GM19372 (cell line): ENCODE measurements around the gene NCK2.
"Not testable (repeated sequence)": the region's sequence is repeated elsewhere in the genome, so short reads cannot be mapped to it uniquely, and the experiment has no call there.

Experiments used
- ATAC-seq: cut with Tn5 transposase; IDR thresholded peaks from one replicate; pipeline ENCODE4 v1.9.1; 2021; ENCODE audit warnings: mild to moderate bottlenecking, low read depth, moderate library complexity; ENCODE audit not compliant: unreplicated experiment

The NCK2 gene

DNA sequence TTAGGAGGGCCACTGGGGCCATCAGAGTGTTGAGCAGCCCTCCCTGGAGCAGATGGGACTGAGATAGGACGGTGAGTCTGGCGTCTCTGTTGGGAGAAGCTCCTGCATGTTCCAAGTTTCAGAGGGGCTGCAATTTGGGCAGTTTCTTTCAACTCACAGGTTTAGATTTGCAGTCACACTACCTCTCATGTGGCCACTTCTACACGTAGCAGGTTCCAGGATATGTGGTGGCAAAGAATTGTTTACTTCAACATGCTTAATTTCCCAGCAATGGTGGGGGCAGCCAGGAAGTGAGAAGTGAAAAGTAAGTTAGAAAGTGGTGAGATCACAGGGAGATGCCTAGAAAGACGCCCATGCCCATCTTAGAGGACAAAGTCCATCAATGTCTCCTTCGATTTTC, 9.3 kb downstream of the NCK2 start:
- ATAC-seq, result no peak

DNA sequence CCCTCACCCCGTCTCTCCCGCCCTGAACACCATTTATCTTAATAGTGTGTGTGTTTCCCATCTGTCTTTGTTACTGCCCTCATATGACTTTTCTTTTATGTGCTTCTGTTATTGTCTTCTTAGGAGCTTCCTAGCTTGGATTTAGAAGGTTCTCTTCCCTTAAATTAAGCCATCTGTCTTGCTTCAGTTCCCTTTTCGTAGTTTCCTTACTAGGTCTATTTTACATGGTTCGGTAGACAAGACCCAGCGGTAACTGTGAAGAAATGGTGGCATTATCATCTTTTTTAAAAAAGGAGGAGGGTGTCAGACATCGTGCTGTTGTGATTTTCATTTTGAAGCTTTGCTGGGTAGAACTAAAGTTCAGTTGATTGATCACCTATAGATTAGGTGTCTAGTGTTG, 10.3 kb downstream of the NCK2 start:
- no peak for ATAC-seq

DNA sequence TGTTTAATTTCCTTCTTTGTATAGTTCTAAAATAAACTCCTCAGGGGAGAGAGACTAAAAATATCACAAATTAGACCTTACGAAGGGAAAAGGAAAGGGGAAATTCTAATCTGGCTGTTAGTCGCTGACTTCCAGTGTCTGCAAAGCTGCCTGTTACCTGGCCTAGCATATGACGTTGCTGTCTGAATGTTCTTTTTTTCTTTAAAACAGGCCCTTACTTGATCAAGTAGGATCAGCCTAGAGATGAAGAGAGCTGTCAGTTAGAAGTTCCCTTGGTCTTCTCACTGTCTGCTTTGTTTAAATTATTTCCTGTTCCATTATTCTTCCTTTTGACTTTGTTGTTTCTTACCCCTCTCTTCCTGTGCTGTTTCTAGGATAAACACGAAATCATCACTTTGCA, 11.2 kb downstream of the NCK2 start:
- ATAC-seq, result no peak

DNA sequence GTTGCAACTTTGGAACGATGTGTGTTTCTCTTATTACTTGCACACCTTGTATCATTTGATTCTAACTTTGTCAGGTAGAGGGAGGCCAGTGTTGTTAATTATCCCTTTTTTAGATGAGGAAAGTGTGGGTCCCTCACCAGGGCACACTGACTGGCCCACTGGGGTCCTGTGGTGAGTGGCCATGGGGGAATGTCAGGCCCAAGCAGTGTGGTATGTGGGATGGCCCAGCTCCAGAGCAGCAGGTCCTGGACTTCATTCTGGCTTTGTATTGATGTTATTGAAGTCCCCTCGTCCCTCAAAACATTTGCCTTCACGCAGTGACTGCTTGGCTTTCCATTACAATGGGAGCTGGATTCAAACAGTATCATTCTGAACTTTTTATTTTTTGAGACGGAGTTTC, 11.7 kb downstream of the NCK2 start:
- no peak for ATAC-seq

DNA sequence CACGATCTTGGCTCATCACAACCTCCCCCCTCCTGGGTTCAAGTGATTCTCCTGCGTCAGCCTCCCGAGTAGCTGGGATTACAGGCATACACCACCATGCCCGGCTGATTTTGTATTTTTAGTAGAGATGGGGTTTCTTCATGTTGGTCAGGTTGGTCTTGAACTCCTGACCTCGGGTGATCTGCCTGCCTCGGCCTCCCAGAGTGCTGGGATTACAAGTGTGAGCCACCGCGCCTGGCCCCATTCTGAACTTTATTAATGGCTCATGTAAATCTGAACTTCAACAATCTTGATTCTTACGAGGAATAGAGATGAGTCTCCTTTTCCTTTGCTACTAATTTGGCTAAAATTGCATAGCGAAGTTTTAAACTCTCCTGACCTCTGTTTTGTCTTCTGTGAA, 12.2 kb downstream of the NCK2 start:
- ATAC-seq, result not testable (repeated sequence)

DNA sequence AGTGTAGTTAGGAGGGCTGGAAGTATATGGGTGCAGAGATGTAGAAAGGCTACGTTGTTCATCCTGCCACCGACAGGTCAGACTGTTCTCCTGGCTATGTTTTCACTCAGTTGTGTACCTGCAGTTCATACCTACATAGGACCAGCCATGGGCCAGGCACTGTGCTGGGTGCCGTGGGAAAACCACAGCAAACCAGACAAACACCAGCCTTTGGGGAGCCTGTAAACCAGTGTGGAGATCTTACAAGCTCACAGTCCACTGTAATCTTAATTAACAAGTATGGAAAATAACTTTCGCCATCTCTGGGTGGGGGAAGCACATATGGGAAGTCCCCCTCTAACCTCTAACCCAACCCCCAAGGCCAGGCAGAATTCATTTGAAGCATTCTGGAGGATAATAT, 12.7 kb downstream of the NCK2 start:
- no peak for ATAC-seq

DNA sequence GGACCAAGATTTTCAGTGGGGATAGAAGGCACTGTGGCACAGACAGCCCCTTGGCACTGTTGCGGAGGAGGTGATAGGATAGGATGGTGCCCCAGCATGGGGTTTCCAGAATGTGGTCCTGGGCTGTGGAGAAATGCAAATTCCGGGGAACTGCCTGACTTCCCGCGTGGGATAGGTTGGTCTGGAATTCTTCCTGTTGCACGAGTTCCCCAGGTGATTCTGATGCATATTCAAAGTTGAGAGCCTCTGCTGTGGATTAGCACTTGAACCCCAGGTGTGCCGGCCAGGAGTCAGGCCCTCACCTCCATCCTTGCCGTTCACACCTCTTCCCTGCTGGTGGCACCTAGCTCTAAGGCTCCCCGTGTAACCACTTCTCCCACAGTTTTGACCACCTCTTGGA, 15.5 kb downstream of the NCK2 start:
- ATAC-seq, result no peak

DNA sequence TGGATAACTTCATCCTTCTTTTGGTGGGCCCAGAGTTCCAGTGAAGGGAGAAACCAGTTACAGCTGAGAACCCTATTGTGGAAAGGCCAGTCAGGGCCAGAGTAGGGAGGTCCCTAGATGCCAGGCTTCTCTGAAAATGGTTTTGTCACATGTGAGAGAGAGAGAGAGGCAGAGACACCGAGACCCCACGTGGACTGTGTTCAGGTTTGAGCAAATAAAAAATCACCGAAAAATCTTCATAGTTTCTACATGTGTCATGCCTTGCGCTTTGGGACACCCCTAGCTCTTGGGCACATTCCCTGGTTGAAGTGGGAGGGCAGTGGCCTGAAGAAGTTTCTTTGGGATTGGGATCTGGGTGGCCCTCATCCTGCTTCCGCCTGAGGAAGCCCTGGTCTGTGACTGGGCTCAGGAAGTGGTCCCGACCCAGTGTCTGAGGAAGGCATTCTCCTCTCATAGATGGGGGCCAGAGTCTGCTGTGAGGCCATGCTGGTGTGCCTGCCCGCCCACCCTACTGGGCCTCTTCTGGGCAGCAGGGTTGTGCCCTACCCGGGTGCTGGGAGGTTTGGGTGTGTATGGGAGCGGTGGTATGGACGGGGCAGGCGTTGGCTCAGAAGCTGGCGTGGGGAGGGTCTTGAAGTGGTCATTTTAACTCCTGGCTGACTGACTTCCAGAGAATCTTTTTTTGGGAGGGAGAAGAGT, 16.1 kb downstream of the NCK2 start:
- ATAC-seq, result no peak

DNA sequence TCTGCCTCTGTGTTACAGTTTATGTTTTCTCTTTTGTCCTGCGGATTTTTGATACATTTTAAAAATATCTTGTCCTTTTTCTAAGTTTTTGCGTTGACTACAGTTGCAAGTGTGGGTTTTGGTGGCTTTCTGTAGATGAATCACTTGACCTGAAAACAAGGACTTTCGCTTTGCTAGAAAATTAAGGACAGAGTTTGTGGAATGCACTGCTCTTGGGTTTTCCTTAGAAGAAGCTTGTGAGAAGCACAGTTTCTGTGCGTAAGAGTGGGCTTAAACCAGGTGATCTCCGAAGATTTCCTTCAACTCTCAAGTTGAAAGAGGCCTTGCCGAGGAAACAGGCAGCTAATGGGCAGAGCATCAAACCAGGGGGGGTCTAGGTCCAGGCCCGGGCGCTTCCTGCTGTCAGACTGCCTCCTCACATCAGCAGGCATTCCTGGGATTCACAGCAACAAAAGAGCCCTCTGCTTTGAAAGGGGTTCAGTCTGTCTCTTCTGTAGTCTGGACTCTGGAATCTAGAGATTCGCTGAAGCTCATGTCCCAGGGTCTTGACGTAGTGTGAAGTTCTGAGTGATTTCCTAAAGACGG, 17.3 kb downstream of the NCK2 start:
- no peak for ATAC-seq

DNA sequence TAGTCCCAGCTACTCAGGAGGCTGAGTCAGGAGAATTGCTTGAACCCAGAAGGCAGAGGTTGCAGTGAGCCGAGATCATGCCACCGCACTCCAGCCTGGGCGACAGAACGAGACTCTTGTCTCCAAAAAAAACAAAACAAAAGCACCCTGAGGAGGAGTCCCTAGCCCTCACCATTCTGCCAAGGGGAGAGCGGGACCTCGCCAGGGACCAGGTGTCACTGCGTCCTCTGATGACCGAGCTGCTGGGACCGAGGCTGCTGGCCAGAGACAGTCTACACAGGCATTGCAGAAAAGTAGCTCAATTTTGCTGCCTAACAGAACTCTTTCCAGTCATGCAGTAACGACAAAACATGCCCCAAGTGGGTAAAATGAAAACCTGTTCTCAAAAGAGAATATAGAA, 18.4 kb downstream of the NCK2 start:
- ATAC-seq, result no peak

DNA sequence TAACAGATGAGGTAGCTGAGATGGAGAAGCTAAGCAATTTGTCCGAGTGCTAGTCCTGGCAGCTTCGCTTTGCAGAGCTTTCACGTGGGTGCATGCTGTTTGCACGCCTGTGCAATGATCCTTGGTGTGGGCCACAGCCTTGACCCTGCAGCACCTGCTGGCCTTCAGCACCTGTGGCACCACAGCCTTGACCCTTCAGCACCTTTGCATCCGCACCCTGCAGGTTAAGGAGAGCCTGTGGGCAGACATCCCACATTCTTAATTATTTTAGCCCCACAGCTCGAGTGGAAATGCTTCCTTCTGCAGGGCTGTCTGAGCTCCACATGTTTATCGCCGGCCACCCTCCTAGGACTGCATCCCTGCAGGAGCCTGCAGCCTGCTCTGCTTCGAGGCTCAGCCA, 19.3 kb downstream of the NCK2 start:
- ATAC-seq, result no peak

DNA sequence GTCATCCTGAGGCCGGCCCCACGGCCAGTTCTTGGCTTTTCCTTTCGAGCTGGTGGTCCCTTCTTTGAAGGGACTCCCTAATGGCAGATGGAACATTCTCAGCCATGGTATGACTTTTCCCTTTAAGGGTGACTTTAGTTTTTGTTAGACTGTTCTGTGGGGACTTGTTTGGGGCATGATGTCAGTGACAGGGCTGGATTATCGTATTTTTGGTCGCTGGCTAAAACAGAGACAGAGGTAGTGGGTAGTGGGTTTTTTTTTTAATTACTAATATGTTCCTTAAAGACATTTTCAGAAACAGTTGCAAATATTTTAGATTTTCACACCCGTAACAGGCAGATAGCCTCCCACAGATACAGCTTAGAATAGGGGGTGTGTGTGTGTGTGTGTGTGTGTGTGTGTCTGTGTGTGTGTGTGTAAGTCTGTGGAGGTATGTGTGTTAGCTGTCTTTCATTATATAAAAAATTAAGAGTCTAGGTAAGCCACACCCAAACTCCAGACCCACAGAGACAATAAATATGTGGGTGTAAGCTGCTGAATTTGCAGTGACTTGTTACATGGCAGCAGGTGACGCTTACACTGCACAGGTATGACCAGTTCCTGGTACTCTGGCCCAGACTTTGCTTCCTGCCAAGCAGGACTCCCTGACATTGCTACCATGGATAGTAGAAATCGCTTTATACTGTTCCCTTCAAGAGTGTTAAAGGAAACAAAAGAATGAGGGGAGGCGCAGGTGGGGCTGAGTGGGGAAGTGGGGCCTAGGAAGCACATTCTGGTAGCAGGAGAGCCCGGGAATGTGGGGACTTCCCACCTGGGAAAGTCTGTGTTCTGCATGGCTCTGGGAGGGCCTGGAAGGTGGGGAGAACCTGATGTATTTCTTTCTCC, 20.9 kb downstream of the NCK2 start:
- ATAC-seq, result no peak

DNA sequence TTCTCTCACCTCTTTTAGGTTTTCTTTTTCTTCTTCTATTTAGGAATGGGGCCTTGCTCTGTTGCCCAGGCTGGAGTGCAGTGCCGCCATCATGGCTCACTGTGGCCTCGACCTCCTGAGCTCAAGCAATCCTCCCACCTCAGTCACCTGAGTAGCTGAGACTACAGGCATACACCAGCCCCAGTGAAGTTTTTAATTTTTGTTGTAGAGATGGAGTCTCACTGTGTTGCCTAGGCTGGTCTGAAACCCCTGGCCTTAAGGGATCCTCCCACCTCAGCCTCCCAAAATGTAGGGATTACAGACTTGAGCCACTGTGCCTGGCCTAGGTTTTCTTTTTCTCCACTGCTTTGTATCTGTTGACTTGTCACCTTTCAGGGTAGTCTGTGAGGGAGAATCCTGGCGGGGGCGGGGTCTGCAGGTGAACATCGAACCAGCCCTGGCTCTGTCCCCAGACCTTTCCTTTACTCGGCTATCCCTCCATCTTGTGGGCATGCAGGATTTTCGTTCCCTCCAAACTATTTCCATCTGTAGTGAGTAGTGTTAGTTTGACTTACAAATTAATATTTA, 21.7 kb downstream of the NCK2 start:
- no peak for ATAC-seq

DNA sequence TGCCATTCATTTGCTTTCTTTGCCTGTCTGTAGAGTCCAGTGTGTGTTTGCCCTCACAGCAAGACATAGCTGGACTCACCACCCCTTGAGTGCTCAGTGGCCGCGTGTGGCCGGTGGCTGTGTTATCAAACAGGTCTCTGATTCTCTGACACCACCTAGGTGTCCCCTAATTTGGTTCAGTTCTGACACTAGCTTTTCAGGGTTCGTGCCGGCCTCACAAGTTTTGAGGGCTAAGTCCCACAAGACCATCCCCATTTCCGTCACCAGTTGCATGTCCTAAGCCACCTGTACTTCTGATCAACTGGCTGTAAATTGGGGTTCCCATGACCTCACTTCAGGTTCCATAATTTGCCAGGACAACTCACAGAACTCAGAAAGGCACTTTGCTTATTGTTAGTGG, 23.5 kb downstream of the NCK2 start:
- no peak for ATAC-seq

DNA sequence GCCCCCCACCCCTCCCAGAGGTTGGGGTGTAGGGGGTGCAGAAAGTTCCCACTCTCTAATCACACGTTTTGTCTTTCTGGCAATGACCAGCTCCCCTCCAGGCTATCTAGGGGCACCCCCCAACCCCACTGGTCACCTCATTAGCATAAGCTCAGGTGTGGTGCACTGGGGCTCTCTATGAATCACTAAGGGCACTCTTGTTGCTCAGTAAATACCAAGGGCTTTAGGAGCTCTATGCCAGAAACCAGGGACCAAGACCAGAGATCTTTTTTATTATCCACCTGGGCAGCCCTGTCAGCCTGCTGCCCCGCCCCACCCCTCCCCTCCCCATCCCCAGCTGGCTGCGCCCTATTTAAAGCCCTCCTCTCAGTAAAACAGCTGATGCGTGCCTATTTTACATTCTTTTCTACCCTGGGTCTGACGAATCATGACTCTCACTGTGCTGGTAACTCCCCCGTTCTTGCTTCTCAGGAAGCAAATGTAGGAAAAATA, 24.3 kb downstream of the NCK2 start:
- no peak for ATAC-seq

DNA sequence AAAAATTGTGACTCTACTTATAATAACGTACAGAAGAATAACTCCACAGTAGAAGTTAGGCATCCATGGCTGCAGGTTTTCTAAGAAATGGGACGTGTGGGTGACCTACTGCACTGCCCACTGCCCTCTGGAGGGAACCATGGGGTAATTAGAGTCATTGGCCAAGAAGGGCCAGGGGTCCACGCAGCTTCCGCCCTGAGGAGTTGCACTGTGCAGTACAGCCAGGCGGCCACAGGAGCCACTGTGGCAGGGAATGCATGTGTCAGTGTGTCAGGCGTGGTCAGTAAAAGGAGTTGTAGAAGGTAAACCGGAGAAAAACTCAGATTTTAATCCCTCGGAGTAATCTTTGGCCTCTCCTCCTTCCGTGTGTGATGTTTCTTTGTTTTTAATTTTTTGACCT, 24.8 kb downstream of the NCK2 start:
- ATAC-seq, result no peak

DNA sequence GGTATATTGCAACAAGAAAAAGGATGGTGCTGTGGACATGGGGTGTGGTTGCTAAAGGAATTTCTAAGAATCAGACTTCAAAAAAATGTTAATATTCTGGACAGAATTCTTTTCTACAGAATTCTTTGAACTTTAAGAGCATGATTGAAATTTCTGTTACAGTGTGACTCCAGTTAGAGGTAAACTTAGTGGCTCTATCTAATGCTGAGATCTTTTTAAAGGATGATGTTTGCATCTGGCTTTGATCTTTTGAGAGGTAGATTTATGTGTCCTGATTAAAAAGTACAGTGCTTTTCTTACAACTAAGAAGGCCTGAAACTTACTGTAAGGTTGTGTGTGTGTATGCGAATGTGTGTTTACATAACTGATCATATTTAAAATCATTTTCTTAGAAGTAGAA, 25.4 kb downstream of the NCK2 start:
- ATAC-seq, result no peak

DNA sequence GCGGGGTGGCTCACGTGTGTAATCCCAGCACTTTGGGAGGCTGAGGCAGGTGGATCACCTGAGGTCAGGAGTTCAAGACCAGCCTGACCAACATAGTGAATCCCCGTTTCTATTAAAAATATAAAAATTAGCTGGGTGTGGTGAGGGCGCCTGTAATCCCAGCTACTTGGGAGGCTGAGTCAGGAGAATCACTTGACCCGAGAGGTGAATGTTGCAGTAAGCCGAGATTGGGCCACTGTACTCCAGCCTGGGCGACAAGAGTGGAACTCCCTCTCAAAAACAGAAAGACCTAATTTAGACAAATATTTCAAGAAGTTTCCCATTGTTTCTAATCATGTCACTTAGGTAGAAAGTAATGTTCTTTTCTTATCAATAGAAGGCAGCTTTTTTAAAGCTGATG, 26.6 kb downstream of the NCK2 start:
- ATAC-seq, result not testable (repeated sequence)

DNA sequence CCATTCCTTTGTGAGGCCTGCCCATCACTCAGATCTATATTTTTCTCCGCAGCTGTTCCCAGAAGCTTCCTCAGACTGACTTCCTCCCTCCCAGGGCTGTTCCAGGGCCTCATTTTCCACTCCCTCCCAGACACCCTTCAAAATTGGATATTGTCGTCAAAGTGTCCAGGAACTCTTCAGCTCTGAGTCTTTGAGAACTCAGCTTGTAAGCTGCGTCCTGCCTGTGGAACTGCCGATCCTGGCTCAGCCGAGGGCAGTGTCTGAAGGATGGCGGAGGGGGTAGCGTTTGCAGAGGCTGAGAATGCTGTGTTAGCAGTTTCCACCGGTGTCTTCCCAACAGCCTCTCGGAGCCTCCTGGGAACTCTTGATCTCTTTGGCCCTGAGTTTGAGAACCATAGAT, 27.1 kb downstream of the NCK2 start:
- no peak for ATAC-seq

DNA sequence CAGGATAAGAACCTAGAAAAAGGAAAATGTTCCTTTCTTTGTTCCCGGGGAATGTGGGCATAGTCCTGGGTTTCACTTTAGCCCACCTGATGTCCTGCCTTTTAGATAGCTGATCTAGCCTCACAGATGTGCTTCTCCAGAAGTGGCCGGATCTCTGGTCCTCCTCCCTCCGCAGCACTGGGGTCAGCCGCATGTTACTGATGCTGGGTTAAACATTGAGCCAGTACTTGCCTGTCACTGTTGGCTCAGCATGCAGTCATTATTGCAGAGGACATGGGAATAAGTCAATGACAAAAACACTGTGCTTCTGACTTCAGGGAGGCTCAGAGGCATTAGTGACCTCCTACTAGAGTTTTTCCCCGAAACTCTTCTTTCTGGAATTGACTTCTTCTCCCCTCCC, 27.6 kb downstream of the NCK2 start:
- no peak for ATAC-seq

DNA sequence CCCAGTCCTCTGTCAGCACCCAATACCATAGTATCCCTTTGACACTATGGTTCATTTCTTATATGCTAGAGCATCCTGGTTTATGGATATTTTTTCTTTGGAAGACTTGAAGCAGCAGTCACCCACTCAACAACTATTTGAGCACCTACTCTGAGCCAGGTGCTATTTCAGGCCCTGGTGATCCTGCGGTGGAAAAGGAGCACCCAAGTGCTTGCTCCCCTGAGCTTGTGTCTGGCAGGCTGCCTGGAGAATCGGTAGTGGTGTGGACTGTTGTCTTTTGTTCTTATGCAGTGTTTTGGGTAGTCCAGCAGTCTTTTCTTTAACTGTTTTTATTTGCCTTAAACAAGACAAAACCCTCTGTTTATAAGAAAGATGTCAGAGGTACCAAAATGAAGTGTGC, 28.9 kb downstream of the NCK2 start:
- no peak for ATAC-seq
